CD4-positive, alpha-beta T cell (primary cell): ENCODE measurements around the gene CAMK4. TPM values are rescaled to one million over a fixed set of nuclear protein-coding genes. Genes with fewer than 3 reads are reported as not detected.

Source experiments
- ATAC-seq: fragments of 200-7000 bp; cut with Tn5 transposase; one replicate; pipeline ENCODE4 v1.10.0; 2022; ENCODE audit warnings: mild to moderate bottlenecking; ENCODE audit not compliant: poor library complexity
- CTCF ChIA-PET: fragments of 350-600 bp; sonication (Branson Sonifier 250); formaldehyde crosslinking; loops from one replicate; lab custom pipeline; 2021; ENCODE audit warnings: antibody characterized with exemption, inconsistent platforms; lab: Charles Lee
- POLR2A ChIA-PET: fragments of 350-600 bp; sonication (Branson Sonifier 250); formaldehyde crosslinking; loops from one replicate; lab custom pipeline; 2021; ENCODE audit warnings: antibody characterized with exemption, inconsistent platforms; lab: Charles Lee
- DNase-seq, 14 experiments: peaks; one replicate each; pipeline ENCODE4 v3.0.0-alpha.2; 2013 to 2020; ENCODE audit warnings: mixed read lengths in 2 of 14
- H3K27ac ChIP-seq, 2 donors: one replicate each; pipeline versions ENCODE4 v1.5.1 to v1.7.0; 2013; ENCODE audit warnings: low read length in 2 of 2, low read depth in 1 of 2, mild to moderate bottlenecking in 1 of 2
- H3K27me3 ChIP-seq, 2 experiments: 1 replicate in 1 of 2; 2 replicates in 1 of 2; pipeline versions ENCODE4 v1.6.1 to v1.7.0; 2013; ENCODE audit warnings: low read length in 2 of 2, control low read depth in 1 of 2, mild to moderate bottlenecking in 1 of 2, moderate library complexity in 1 of 2; ENCODE audit not compliant: insufficient read depth in 2 of 2, control insufficient read depth in 1 of 2
- H3K36me3 ChIP-seq: one replicate; pipeline ENCODE4 v1.6.1; 2013; ENCODE audit warnings: low read length, control low read depth; ENCODE audit not compliant: insufficient read depth
- H3K4me1 ChIP-seq: one replicate; pipeline ENCODE4 v1.6.1; 2013; ENCODE audit warnings: low read length, control low read depth; ENCODE audit not compliant: insufficient read depth
- H3K4me3 ChIP-seq: one replicate; pipeline ENCODE4 v1.5.1; 2013; ENCODE audit warnings: mild to moderate bottlenecking, low read length, moderate library complexity
- H3K9me3 ChIP-seq, 2 experiments: 1 replicate in 1 of 2; 2 replicates in 1 of 2; pipeline versions ENCODE4 v1.6.1 to v1.7.0; 2013; ENCODE audit warnings: low read length in 2 of 2, mild to moderate bottlenecking in 2 of 2, control low read depth in 1 of 2, moderate library complexity in 1 of 2; ENCODE audit not compliant: control insufficient read depth in 1 of 2, insufficient read depth in 1 of 2
- H3K27ac Mint-ChIP-seq: one replicate; pipeline ENCODE4 v1.8.0; 2020; ENCODE audit warnings: mixed read lengths
- H3K27me3 Mint-ChIP-seq: one replicate; pipeline ENCODE4 v1.8.0; 2021; ENCODE audit warnings: mixed read lengths
- H3K36me3 Mint-ChIP-seq: one replicate; pipeline ENCODE4 v1.8.0; 2021; ENCODE audit warnings: low read depth, mixed read lengths
- H3K4me1 Mint-ChIP-seq: one replicate; pipeline ENCODE4 v1.8.0; 2021; ENCODE audit warnings: low read depth, mixed read lengths
- H3K4me3 Mint-ChIP-seq: one replicate; pipeline ENCODE4 v1.8.0; 2020; ENCODE audit warnings: mild to moderate bottlenecking, mixed read lengths
- H3K9me3 Mint-ChIP-seq: one replicate; pipeline ENCODE4 v1.8.0; 2020; ENCODE audit warnings: mixed read lengths
- intact Hi-C, 2 experiments: fragments of 100-400 bp; cut with DNase I in 1 of 2; cut with micrococcal nuclease in 1 of 2; formaldehyde crosslinking; loops; one replicate each; pipeline versions ENCODE4 v1.15.1 to v1.9.0; 2023 to 2025; cut with DNase I, micrococcal nuclease
- total RNA-seq, 174 experiments: library from RNA in 2 of 174; stranded (reverse) in 2 of 174; gene quantifications; one replicate each; pipeline ENCODE4 v1.2.3 and lab custom pipeline; 2021 to 2026
- TF ChIP-seq, protein P1 (sequence below): fragments of 200-600 bp; IDR thresholded peaks from one replicate; pipeline ENCODE4 v1.8.0; 2022; ENCODE audit warnings: antibody characterized with exemption, mild to moderate bottlenecking

Gene CAMK4
- total RNA-seq, 2 experiments from 2014 or later = 202 to 225 TPM

DNA sequence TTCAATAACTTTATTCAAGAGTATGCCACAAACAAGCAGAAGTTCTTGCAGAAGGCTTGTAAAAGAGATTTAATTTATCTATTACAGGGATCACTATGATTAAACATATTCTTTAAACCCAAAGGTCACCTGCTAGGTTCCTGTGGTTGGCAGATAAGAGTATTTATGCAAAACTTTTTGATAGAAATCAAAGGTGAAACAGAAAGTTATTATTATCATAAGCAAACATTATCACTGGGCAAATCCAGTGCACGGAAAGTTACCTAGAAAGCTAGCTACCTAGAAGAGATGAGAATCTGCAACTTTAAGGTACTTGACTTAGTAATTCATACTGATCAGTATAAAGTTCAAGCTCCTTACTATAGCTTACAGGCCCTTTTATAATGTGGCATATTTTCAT lies 284.9 kb downstream of the CAMK4 start:
- TF ChIP-seq, protein P1, sequence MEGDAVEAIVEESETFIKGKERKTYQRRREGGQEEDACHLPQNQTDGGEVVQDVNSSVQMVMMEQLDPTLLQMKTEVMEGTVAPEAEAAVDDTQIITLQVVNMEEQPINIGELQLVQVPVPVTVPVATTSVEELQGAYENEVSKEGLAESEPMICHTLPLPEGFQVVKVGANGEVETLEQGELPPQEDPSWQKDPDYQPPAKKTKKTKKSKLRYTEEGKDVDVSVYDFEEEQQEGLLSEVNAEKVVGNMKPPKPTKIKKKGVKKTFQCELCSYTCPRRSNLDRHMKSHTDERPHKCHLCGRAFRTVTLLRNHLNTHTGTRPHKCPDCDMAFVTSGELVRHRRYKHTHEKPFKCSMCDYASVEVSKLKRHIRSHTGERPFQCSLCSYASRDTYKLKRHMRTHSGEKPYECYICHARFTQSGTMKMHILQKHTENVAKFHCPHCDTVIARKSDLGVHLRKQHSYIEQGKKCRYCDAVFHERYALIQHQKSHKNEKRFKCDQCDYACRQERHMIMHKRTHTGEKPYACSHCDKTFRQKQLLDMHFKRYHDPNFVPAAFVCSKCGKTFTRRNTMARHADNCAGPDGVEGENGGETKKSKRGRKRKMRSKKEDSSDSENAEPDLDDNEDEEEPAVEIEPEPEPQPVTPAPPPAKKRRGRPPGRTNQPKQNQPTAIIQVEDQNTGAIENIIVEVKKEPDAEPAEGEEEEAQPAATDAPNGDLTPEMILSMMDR = no peak
- Histone ChIP-seq H3K4me1 (peaks cover 15% of the 10 kb centered on the region), H3K4me3 (no peak overlapping the region), H3K27me3 (no peaks in the 10 kb centered on the region), H3K9me3 (no peaks in the 10 kb centered on the region), H3K27ac (no peak overlapping the region), H3K36me3 (no peaks in the 10 kb centered on the region)
- Mint-ChIP-seq H3K27ac (no peak overlapping the region), H3K4me1 (peaks cover 32% of the 10 kb centered on the region), H3K9me3 (no peaks in the 10 kb centered on the region), H3K27me3 (no peaks in the 10 kb centered on the region), H3K36me3 (peaks cover 10% of the 10 kb centered on the region), H3K4me3 (no peak overlapping the region)
- ChIA-PET CTCF (interaction anchor here (0.8 to 2.5 kb wide), 3 partner anchors 12 to 41 kb away, joined by 3 to 10 read pairs (median 4); no protein-coding TSS in a partner anchor), POLR2A (interaction anchor here (1.3 kb wide), 1 partner anchor 12 kb away, joined by 5 read pairs; no protein-coding TSS in a partner anchor)
- intact Hi-C loops = no loop called here
- ATAC-seq (no peak), DNase-seq (peak in 1 of 14 experiments; percentile 22)

DNA sequence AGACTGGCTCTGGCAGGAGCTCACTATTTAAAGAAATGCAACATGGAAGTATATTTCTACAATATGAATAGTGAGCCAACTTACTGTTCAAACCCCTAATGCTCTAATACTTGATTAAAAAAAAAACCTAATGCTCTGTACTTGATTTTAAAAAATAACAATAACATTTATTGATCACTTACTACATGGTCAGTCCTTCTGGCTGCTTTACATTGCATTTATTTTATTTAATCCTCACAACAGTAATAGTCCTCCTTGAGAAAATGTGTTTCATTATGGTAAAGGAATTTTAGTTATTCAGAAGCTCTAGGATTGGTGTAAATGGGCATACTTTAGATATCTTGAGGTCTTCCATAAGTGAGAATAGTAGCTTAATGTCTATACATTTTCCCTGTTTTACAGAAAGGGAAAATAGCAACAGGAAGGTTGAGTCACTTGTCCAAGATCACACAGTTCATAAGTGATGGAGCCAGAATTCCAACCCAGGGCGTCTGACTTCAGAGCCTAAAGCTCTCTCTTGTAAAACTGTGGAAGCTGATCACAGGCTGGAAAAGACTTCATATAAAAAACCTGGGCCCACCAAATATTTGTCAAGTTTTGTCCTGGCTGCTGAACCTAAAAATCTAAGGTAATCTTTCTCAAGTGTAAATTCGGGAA lies 287.1 kb downstream of the CAMK4 start:
- Histone ChIP-seq H3K27me3 (no peaks in the 10 kb centered on the region), H3K9me3 (no peaks in the 10 kb centered on the region), H3K36me3 (no peaks in the 10 kb centered on the region), H3K4me1 (peaks cover 15% of the 10 kb centered on the region), H3K4me3 (peak overlapping the region; percentile 90), H3K27ac (no peak overlapping the region)
- peak overlapping the region; percentile 95 for H3K4me3 Mint-ChIP-seq
- intact Hi-C loops = no loop called here
- H3K36me3 Mint-ChIP-seq = peaks cover 10% of the 10 kb centered on the region
- ATAC-seq (no peak), DNase-seq (no peak)
- CTCF ChIA-PET = interaction anchor here (1.0 to 2.5 kb wide), 3 partner anchors 15 to 20 kb away, joined by 3 to 10 read pairs (median 3); no protein-coding TSS in a partner anchor
- H3K27me3 Mint-ChIP-seq = no peaks in the 10 kb centered on the region
- H3K9me3 Mint-ChIP-seq = no peaks in the 10 kb centered on the region
- H3K27ac Mint-ChIP-seq = peak overlapping the region; percentile 86
- TF ChIP-seq, protein P1 = no peak
- POLR2A ChIA-PET = interaction anchor here (0.5 to 1.3 kb wide), 7 partner anchors 9 to 1810 kb away, joined by 3 to 5 read pairs (median 4); partner anchors contain the start of gene CAMK4
- peaks cover 32% of the 10 kb centered on the region for H3K4me1 Mint-ChIP-seq

DNA sequence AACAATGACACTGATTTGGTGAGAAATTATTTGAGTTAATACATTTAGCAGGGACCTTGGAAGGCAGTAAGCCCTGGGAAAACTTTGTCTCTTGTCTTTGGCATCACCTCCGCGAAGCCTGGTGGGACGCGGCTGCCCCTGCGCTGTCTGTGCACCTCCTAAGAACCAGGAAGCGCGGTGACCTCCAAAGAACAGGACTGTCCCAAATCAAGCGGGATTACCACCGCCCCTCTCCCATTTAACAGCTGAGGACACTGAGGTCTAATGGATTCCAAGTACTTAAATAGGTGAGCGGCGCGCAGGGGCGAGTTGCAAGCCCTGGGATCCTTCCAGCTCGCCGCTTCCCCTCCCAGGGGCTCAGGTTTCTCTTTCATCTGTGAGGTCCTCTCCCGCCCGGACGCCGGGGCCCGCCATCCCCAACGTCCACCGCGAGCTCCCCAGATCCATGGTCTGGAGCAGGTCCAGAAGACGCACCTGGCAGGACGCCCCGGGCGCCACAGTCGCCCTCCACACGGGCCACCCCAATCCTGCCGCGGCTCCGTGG lies 287.7 kb downstream of the CAMK4 start:
- Mint-ChIP-seq H3K4me1 (peaks cover 32% of the 10 kb centered on the region), H3K9me3 (no peaks in the 10 kb centered on the region), H3K27ac (peak overlapping the region; percentile 86), H3K36me3 (peaks cover 10% of the 10 kb centered on the region), H3K27me3 (no peaks in the 10 kb centered on the region), H3K4me3 (peak overlapping the region; percentile 95)
- Histone ChIP-seq H3K36me3 (no peaks in the 10 kb centered on the region), H3K27me3 (no peaks in the 10 kb centered on the region), H3K4me3 (peak overlapping the region; percentile 90), H3K4me1 (peaks cover 15% of the 10 kb centered on the region), H3K27ac (peak overlapping the region; percentile 66 to 80), H3K9me3 (no peaks in the 10 kb centered on the region)
- intact Hi-C loops = loop anchor here in 1 of 2 experiments (1.0 kb wide), 1 partner anchor 18 kb away; no protein-coding TSS in a partner anchor
- POLR2A ChIA-PET = interaction anchor here (0.5 to 1.3 kb wide), 8 partner anchors 9 to 1811 kb away, joined by 3 to 5 read pairs (median 4); partner anchors contain the start of gene CAMK4
- TF ChIP-seq, protein P1 = no peak
- ATAC-seq = no peak
- DNase-seq = peak in 1 of 14 experiments; percentile 11
- CTCF ChIA-PET = interaction anchor here (1.0 to 3.8 kb wide), 2 partner anchors 18 to 20 kb away, joined by 3 to 24 read pairs; no protein-coding TSS in a partner anchor
